NCI-H128 (cell line): Measurements from ENCODE around the gene GTF3C6.
"Not testable (repeated sequence)": the region's sequence is repeated elsewhere in the genome, so short reads cannot be mapped to it uniquely, and the experiment has no call there.

ENCODE experiments used
- DNase-seq: peaks from one replicate; lab custom pipeline; 2025; ENCODE audit not compliant: unreplicated experiment; lab: John Stamatoyannopoulos, UW

GTF3C6 gene, protein sequence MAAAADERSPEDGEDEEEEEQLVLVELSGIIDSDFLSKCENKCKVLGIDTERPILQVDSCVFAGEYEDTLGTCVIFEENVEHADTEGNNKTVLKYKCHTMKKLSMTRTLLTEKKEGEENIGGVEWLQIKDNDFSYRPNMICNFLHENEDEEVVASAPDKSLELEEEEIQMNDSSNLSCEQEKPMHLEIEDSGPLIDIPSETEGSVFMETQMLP

DNA sequence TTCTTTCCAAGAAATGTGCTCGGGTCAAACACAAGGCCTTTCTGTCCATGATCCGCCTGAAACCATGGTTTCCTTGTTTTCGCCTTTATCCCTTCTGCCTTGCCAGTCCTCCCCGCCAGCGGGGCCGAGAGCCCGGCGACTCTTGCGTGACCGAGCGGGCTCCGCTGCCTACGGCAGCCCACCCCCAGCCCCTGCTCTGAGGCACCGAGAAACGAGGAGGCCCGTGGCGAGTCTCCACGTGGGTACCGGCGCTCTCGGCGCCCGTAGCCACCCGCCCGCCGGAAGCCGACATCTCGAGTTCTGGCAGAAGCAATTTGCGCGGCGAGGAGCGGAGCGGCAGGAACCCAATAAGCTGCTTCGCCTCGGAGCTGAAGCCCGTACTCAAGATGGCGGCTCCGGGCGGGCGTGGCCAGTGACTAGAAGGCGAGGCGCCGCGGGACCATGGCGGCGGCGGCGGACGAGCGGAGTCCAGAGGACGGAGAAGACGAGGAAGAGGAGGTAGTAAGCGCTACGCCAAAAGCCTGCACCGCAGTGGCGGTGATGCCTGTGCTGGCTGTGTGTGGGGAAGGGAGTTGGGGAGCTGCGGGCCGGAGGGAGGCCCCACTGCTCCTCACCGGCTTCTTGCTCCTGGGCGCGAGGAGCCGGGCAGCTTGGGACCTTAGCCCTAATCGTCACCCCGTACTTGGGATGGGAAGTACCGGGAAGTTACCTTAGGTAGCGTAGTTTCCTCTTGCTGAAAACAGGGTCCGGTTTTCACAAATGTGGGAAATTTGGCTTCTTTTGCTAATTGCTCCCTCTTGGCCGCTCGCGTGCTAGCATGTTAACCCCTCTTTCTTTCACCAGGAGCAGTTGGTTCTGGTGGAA, at the start of gene GTF3C6:
Gene GTF3C6 (plus strand): TSS at position 378 of the 864 bp plus-strand sequence. CDS start 64 bp downstream, at position 442.
- DNase-seq = peak; percentile 71

DNA sequence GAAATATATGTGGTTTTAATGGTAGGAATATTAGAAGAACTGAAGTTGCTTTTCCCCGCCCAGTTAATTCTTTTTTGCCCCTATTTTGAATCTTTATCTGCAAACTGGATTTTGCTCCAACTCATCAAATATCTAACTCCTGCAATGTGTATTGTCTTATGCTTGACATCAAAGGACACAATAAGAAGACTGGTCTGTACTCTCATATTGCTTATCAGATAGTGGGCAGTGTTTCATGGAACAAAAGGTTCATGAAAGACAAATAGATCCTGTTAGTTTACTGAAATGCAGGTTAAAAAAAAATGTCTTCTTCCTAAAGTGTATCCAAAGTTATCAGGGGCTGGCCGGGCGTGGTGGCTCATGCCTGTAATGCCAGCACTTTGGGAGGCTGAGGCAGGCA, 27.7 kb upstream of the GTF3C6 start:
- no peak for DNase-seq

DNA sequence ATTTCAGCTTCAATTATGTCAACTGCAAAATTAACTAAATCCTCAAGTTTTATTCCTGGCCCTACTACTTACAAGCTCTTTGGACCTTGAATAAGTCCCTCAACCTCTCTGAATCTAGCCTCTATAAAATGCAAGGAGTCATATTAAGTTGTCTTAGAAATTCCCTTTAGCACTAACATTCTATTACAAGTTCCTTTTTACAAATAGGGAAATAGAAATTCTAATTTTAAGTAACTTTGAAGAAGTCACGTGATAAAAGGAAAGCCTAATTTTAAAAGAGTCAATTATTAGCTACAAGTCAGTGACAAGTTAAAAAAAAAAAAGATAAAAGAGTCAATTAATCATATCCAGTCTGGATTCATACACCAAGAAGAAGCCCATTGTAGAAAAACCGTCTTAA, 24.6 kb upstream of the GTF3C6 start:
- DNase-seq = no peak

DNA sequence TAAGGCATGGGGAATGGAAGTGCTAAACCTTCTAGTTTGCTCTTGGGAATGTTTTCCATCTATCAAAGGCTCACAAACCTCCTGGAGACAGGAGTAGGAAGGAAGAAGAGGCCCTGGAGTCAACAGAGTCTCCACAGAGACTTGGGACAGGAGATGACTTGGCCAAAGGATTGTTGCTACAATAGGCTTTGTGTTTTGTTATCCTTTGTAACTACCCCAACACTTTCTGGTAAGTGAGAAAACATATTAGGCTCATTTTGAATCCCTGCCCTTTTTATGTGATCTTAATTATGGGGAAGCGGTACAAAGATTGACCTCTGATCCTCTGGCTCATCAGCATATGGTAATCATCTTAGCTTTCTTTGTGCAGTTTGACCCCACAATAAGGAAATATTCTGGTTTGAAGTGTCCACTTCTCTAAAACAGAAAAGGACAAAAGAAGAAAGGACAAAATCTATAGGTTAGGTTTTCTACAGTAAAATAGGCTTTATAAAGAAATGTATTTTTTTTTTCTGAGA, 24.1 kb upstream of the GTF3C6 start:
- no peak for DNase-seq

DNA sequence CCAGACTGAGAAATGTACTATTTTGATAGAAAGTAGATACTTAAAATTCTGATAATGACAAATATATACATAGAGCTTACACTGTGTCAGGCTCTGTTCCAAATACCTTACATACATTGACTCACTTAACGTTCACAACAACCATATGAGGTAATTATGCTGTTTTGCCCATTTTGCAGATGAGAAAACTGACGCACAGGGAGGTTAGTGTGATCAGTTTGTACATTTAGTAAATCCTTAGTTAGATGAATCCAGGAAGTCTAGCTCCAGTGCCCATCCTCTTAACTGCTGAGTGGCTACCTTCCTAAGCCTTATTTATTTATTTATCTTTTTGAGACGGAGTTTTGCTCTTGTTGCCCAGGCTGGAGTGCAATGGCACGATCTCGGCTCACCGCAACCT, 23.3 kb upstream of the GTF3C6 start:
- DNase-seq = no peak

DNA sequence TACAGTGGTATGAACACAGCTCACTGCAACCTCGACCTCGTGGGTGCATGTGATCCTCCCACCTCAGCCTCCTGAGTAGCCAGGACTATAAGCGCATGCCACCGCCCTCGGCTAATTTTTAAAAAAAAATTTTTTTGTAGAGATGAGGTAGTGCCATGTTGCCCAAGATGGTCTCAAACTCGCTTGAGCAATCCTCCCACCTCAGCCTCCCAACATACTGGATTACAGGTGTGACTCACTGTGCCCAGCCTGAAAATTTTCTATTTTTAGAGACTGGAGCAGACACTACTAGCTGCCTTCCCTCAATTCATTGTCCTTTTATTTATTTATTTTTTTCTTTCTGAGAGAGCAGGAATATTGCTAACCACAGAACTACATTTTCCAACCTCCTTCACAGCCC, 20.3 kb upstream of the GTF3C6 start:
- no peak for DNase-seq

DNA sequence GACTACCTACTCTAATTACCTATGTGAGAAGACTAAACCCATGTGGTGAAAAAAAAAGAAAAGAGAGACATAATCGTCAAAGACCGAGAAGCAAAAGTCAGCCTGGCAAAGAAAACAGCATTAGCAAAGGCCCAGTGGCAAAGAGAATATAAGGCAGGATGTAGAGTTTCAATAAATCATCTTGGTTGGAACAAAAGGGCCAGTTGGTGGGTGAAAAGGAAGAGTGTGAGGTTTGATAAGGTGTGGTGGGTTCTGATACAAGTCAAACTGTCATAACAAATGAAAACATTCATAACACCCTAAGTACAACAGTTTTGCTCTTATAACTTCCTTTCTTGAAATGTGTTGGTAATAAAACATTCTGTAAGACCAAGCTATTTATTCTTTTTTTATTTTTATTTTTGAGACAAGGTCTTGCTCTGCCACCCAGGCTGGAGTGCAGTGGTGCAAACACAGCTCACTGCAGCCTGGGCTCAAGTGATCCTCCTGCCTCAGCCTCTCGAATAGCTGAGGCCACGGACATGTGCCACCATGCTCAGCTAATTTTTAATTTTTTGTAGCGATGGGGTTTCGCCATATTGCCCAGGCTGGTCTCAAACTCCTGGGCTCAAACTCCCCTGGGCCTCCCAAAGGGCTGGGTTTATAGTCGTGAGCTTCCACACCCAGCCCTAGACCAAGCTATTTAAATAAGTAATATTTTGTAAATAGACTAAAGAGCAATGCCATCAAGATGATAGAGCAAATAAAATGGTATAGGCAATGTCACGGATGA, 18.9 kb upstream of the GTF3C6 start:
- DNase-seq = no peak

DNA sequence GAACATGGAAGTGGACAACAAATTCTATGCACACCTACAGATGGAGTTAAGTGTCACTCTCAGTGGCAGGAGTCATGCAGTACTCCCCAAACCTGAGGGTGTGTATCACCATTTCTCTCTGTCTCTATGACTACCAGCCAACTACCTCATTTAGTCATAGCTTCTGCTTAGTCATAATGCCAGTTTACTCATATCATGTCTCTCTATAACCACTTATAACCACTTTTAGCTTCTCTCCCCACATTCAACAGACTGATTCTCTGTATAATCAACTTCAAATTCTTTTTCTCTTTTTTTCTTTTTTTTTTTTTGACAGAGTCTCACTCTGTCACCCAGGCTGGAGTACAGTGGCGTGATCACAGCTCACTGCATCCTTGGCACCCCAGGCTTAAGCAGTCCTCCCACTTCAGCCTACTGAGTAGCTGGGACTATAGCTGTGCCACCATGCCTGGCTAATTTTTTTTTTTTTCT, 13.8 kb upstream of the GTF3C6 start:
- no peak for DNase-seq

DNA sequence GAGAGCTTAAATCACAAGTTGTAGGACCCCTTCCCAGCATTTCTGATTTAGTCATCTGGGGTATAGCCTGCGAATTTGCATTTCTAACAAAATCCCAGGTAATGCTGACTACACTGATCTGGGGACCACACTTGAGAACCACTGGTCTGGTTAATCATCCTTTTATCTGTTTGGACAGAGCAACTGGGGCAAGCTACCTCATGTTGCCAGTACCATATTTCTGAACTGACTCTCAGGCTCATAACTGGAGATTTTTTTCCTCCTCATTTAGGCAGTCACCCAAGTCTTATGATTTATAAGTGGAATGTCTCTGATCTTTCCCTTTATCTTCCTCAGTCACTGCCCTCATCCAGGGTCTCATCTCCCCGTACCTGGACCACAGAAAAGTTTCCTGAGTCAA, 12.0 kb upstream of the GTF3C6 start:
- no peak for DNase-seq

DNA sequence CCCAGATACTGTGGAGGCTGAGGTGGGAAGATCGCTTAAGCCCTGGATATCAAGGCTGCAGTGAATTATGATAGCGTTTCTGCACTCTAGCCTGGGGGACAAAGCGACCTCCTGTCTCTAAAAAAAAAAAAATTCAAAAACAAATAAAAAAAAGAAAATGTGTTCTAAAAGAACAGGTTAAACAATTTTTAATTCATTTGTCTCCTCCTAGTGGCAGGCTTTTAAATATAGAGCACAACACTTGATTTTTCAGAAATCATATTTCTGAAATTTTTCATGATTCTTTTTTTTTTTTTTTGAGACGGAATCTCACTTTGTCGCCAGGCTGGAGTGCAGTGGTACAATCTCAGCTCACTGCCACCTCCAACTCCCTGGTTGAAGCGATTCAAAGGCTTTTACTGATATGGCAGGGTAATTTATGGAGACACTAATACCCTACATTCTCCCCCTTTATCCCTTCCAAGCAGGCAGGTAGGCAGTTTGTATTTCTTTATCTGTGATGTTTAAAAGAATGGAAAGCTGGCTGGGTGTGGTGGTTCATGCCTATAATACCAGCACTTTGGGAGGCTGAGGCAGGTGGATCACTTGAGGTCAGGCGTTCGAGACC, 8.7 kb upstream of the GTF3C6 start:
- no peak for DNase-seq

DNA sequence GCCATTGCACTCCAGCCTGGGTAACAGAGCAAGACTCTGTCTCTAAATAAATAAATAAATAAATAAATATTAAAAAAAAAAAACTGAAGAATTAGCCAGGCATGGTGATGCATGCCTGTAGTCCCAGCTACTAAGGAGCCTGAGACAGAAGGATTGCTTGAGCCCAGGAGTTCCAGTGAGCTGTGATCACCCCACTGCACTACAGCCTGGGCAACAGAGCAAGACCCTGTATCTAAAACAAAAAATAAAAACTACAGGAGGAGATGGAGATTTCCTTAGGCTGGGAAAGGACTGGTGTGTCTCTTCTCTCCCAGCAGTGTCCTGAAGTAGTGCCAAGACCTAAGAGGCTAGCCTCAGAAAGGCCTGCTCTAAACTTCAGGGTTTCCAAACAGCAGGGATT, 8.1 kb upstream of the GTF3C6 start:
- DNase-seq = no peak

DNA sequence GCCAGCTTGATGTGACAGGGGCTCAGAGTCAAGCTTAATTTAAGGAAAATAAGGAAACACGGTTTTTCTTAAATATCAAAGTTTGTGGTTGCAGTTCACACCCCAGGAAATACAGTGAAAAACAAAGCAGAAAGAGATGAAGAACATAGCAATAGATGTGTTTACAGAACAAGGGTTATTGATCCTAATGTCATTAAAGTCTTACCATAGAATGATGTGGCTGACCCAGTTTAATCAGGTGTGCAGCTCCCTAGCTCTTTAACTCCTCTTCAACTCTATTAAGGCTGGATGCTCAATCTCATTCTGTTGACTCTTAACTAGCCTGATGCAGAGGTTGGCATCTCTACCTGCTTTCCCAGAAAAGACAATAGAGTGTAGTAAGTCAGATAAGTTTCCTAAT, 7.5 kb upstream of the GTF3C6 start:
- DNase-seq = no peak

DNA sequence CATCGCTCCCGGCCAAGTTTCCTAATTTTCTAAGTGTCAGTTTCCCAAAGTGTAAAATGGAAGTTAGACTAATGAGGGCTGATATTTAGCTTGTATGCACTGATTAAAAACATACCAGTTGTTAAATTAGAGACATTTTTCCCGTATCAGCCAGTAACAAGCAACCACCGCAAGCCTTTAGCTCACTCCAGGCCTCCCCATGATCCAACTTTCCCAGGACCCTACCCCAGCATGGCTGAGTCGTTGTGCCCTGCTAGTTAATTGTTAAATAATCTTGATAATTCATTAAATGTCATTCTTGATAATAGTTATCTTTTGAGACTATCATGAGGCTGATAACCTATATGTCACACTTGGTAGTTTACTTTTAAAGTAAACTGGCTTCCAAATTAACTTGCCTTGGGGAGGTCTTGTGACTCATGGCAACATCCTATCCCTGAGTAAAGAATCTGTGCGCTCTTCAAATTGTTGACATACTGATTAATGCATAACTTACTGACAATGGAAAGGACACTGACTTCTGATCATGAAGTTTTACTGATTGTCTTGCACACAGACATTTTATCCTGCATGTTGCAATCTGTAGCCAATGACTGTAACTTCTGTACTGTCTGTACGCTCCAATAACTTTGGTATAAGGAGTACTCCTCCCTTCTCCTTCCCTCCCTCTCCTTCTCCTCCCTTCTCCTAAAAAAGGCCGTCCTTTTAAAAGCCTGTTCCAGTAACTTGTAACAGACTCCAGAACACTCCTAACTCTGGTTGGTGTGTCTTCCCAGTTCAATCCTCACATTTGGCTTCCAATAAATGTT, 6.3 kb upstream of the GTF3C6 start:
- DNase-seq = no peak

DNA sequence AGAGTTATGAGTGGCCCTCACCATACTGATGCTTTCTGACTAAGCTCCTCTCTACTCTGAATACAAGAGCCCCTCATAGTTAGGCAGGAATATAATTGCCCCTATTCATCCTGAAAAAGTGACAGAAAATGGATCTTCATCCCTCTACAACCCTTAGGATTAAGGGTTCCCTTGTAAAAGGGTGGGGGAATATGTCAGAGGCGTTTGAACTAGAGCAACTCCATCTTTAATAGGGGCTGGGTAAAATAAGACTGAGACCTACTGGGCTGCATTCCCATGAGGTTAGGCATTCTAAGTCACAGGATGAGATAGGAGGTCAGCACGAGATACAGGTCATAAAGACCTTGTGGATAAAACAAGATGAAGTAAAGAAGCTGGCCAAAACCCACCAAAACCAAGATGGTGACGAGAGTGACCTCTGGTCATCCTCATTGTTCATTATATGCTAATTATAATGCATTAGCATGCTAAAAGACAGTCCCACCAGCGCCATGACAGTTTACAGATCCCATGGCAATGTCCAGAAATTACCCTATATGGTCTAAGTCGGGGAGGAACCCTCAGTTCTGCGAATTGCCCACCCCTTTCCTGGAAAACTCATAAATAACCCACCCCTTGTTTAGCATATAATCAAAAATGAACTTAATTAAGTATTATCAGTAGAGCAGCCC, 4.7 kb upstream of the GTF3C6 start:
- no peak for DNase-seq

DNA sequence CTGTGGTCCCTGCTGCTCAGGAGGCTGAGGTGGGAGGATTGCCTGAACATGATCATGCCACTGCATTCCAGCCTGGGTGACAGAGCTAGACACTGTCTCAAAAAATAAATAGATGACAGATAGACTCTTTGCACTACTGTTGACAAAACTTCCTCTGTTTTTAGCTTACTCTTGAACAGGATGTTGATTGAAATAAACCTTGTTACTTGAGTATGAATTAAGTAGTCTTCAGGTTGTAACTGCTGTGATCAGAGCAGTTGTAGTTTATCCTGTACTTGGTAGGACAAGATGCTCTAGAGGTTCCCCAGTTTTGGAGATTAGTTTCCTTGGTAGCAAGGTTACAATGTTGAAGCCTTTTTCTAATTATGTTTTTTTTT, 1.5 kb downstream of the GTF3C6 start:
- DNase-seq = no peak

DNA sequence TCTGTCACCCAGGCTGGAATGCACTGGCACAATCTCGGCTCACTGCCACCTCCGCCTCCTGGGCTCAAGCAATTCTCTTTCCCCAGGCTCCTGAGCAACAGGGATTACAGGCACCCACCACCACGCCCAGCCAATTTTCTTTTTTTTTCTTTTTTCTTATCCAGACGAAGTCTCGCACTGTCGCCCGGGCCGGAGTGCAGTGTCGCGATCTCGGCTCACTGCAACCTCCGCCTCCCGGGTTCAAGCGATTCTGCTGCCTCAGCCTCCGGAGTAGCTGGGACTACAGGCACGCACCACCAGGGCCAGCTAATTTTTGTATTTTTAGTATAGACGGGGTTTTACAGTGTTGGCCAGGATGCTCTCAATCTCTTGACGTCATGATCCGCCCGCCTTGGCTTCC, 4.1 kb downstream of the GTF3C6 start:
- not testable (repeated sequence) for DNase-seq

DNA sequence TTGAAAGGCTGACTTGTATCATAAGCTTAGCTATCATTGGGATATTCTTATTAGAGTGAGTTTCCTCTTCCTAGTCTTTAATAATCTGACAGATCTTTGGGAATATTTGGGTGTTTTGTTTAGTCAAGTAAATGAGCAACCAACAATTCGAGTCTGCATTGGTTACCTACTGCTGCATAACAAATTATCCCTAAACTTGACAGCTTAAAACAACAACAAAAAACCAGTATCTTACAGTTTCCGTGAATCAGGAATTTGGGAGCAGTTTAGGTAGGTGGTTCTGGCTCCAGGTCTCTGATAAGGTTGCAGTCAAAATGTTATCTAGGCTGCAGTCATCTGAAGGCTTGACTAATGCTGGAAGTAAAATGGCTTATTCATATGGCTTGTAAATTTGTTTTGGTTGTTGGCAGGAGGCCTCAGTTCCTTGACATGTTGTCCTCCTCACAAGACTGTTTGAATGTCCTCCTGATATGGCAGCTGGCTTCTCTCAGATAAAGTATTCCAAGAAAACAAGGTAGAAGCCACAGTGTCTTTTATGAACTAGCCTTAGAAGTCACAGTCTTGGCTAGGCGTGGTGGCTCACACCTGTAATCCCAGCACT, 7.2 kb downstream of the GTF3C6 start:
- DNase-seq = no peak

DNA sequence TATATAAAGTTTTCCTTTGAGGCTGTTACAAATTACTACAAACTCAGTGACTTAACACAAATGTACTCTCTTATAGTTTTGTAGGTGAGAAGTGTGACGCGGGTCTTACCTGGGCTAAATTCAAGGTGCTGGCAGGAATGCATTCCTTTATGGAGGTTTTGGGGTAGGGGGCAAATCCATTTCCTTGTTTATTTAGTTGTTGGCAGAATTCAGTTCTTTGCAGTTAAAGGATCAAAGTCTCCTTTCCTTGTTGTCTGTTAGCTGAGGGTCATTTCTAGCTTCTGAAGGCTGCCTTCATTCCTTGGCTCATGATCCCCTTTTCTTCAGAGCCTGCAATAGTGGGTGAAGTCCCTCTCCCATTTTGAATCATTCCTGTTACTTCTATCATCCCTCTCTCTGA, 10.2 kb downstream of the GTF3C6 start:
- DNase-seq = not testable (repeated sequence)

DNA sequence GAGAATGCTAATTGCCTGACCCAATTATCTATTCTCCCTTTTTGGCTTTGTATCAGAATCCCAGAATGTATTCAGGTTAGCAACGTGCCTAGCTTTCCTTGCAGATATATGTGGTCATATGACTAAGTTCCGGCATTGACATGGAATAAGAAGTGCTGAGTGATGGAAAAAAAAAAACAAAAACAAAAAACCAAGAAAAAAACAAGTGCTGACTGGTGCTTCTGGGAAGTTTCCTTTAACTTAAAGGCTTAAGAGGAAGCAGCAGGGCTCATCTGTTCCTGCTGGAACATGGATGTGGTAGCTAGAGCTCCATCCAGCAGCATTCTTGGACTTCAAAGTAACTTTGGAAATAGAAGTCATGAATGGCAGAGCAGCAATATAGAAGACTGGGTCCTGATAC, 13.0 kb downstream of the GTF3C6 start:
- no peak for DNase-seq
